ENCODE measurements around the gene TNIP1. TPM values are rescaled to one million over a fixed set of nuclear protein-coding genes. Genes with fewer than 3 reads are reported as not detected.

Gene TNIP1
- total RNA-seq, 4 donors from 2014 or later, result 91.4 to 136 (median 114) TPM

- no peak for TF ChIP-seq POLR2A (IDR thresholded peaks at IDR 0.05; ENCODE audit: low read depth)
- TF ChIP-seq CTCF (IDR thresholded peaks at IDR 0.05), result no peak
- no peak for TF ChIP-seq POLR2AphosphoS5 (IDR thresholded peaks at IDR 0.05)
- no peak for TF ChIP-seq EP300 (IDR thresholded peaks at IDR 0.05)
- intact Hi-C loops (cut with DNase I), result no loop called here
Measured at GRCh38 chr5:151097820-151098767, 17.3 kb upstream of the TNIP1 start.

GRCh38 chr5:151097061-151097460, 16.2 kb upstream of the TNIP1 start:
- 73% methylated on average over 5 of the region's 6 CpGs for WGBS
- no peak for DNase-seq (ENCODE audit: extremely low spot score)

More at GRCh38 chr5:151097820-151098767, 17.3 kb upstream of the TNIP1 start:
- H3K27ac ChIP-seq (replicated peaks in 1 of 4), result no peak overlapping the region
- H3K4me3 ChIP-seq, result no peak overlapping the region
- H3K4me1 ChIP-seq, result peaks cover 34 to 55% (median 41%) of the 10 kb centered on the region in 4 donors
- no peaks in the 10 kb centered on the region for H3K27me3 ChIP-seq
- WGBS, result 68% methylated on average over 16 of the region's 16 CpGs
- H3K36me3 ChIP-seq, result peaks cover 0 to 30% (median 19%) of the 10 kb centered on the region in 4 donors
- H3K9me3 ChIP-seq, result no peaks in the 10 kb centered on the region
- DNase-seq (ENCODE audit: extremely low spot score), result no peak

GRCh38 chr5:151096001-151096373, 15.2 kb upstream of the TNIP1 start:
- H3K4me1 ChIP-seq, result peaks cover 40 to 48% (median 45%) of the 10 kb centered on the region in 4 donors
- no peak for TF ChIP-seq EP300 (IDR thresholded peaks at IDR 0.05)
- TF ChIP-seq POLR2A (IDR thresholded peaks at IDR 0.05; ENCODE audit: low read depth), result no peak
- H3K9me3 ChIP-seq, result no peaks in the 10 kb centered on the region
- peak overlapping the region; percentile 36 to 70 (median 60) for H3K27ac ChIP-seq (replicated peaks in 1 of 4)
- no peaks in the 10 kb centered on the region for H3K27me3 ChIP-seq
- no peak for DNase-seq (ENCODE audit: extremely low spot score)
- no peak overlapping the region for H3K4me3 ChIP-seq
- 83% methylated on average over 6 of the region's 6 CpGs for WGBS
- intact Hi-C loops (cut with DNase I), result no loop called here
- H3K36me3 ChIP-seq, result peaks cover 0 to 10% (median 5%) of the 10 kb centered on the region in 4 donors

More at GRCh38 chr5:151097061-151097460, 16.2 kb upstream of the TNIP1 start:
- H3K9me3 ChIP-seq, result no peaks in the 10 kb centered on the region
- no peak overlapping the region for H3K4me3 ChIP-seq
- peaks cover 0 to 21% (median 15%) of the 10 kb centered on the region in 4 donors for H3K36me3 ChIP-seq
- no peak overlapping the region for H3K27ac ChIP-seq (replicated peaks in 1 of 4)
- peaks cover 40 to 54% (median 48%) of the 10 kb centered on the region in 4 donors for H3K4me1 ChIP-seq
- intact Hi-C loops (cut with DNase I), result no loop called here
- TF ChIP-seq POLR2AphosphoS5 (IDR thresholded peaks at IDR 0.05) (no peak), POLR2A (IDR thresholded peaks at IDR 0.05; ENCODE audit: low read depth) (no peak), CTCF (IDR thresholded peaks at IDR 0.05) (no peak), EP300 (IDR thresholded peaks at IDR 0.05) (no peak)
- H3K27me3 ChIP-seq, result no peaks in the 10 kb centered on the region

GRCh38 chr5:151095341-151096000, 14.6 kb upstream of the TNIP1 start:
- 53% methylated on average over 5 of the region's 5 CpGs for WGBS
- intact Hi-C loops (cut with DNase I), result no loop called here
- peak; percentile 37 to 57 for TF ChIP-seq POLR2AphosphoS5 (IDR thresholded peaks at IDR 0.05)
- no peak for TF ChIP-seq CTCF (IDR thresholded peaks at IDR 0.05)
- no peak for TF ChIP-seq POLR2A (IDR thresholded peaks at IDR 0.05; ENCODE audit: low read depth)
- no peaks in the 10 kb centered on the region for H3K27me3 ChIP-seq
- H3K4me3 ChIP-seq, result no peak overlapping the region
- peak overlapping the region; percentile 36 to 70 (median 60) for H3K27ac ChIP-seq (replicated peaks in 1 of 4)
- peaks cover 0 to 5% (median under 1%) of the 10 kb centered on the region in 4 donors for H3K36me3 ChIP-seq
- H3K9me3 ChIP-seq, result no peaks in the 10 kb centered on the region
- DNase-seq (ENCODE audit: extremely low spot score), result no peak
- peaks cover 40 to 46% (median 44%) of the 10 kb centered on the region in 4 donors for H3K4me1 ChIP-seq

- Histone ChIP-seq H3K4me1 (peaks cover 38 to 43% (median 41%) of the 10 kb centered on the region in 4 donors), H3K9me3 (no peaks in the 10 kb centered on the region), H3K36me3 (no peaks in the 10 kb centered on the region), H3K4me3 (no peak overlapping the region), H3K27ac (replicated peaks in 1 of 4) (peak overlapping the region; percentile 34 to 70 (median 68)), H3K27me3 (no peaks in the 10 kb centered on the region)
- TF ChIP-seq CTCF (IDR thresholded peaks at IDR 0.05) (no peak), EP300 (IDR thresholded peaks at IDR 0.05) (no peak), POLR2A (IDR thresholded peaks at IDR 0.05; ENCODE audit: low read depth) (no peak), POLR2AphosphoS5 (IDR thresholded peaks at IDR 0.05) (no peak)
- intact Hi-C loops (cut with DNase I), result no loop called here
- WGBS, result 32% methylated on average over 8 of the region's 8 CpGs
- no peak for DNase-seq (ENCODE audit: extremely low spot score)
Measured at GRCh38 chr5:151094852-151095245, 14.0 kb upstream of the TNIP1 start.

All from esophagus muscularis mucosa (tissue), 4 donors.